ENCODE results near the gene CISTR.
"Not testable (repeated sequence)": the region's sequence is repeated elsewhere in the genome, so short reads cannot be mapped to it uniquely, and the experiment has no call there.

The CISTR gene

GRCh38 chr12:53719649-53720048, 32.1 kb downstream of the CISTR start:
- DNase-seq (ENCODE audit: low read depth), result no peak

- DNase-seq (ENCODE audit: low read depth), result not testable (repeated sequence)
Observed at GRCh38 chr12:53718567-53718966, 33.2 kb downstream of the CISTR start.

GRCh38 chr12:53717319-53717718, 34.5 kb downstream of the CISTR start:
- DNase-seq (ENCODE audit: low read depth), result no peak

- no peak for DNase-seq (ENCODE audit: low read depth)
Observed at GRCh38 chr12:53714004-53714403, 37.8 kb downstream of the CISTR start.

GRCh38 chr12:53713516-53713915, 38.3 kb downstream of the CISTR start:
- DNase-seq (ENCODE audit: low read depth), result no peak

- DNase-seq (ENCODE audit: low read depth), result no peak
Observed at GRCh38 chr12:53712059-53712643, 39.6 kb downstream of the CISTR start.

GRCh38 chr12:53710091-53710490, 41.7 kb downstream of the CISTR start:
- DNase-seq (ENCODE audit: low read depth), result no peak

- no peak for DNase-seq (ENCODE audit: low read depth)
Observed at GRCh38 chr12:53709671-53710070, 42.1 kb downstream of the CISTR start.

- DNase-seq (ENCODE audit: low read depth), result no peak
Observed at GRCh38 chr12:53706080-53706479, 45.7 kb downstream of the CISTR start.

GRCh38 chr12:53703756-53704155, 48.0 kb downstream of the CISTR start:
- no peak for DNase-seq (ENCODE audit: low read depth)

GRCh38 chr12:53701518-53702264, 50.1 kb downstream of the CISTR start:
- DNase-seq (ENCODE audit: low read depth), result peak; percentile 27

- no peak for DNase-seq (ENCODE audit: low read depth)
Observed at GRCh38 chr12:53700567-53700966, 51.2 kb downstream of the CISTR start.

- DNase-seq (ENCODE audit: low read depth), result no peak
Observed at GRCh38 chr12:53699678-53700025, 52.1 kb downstream of the CISTR start.

GRCh38 chr12:53698948-53699677, 52.7 kb downstream of the CISTR start:
- no peak for DNase-seq (ENCODE audit: low read depth)

- no peak for DNase-seq (ENCODE audit: low read depth)
Observed at GRCh38 chr12:53696655-53697331, 55.0 kb downstream of the CISTR start.
